HS-27A (cell line): ENCODE results near the gene AICDA.
"Not testable (repeated sequence)": the region's sequence is repeated elsewhere in the genome, so short reads cannot be mapped to it uniquely, and the experiment has no call there.

Experiments used
- DNase-seq: peaks from one replicate; pipeline ENCODE4 v3.0.0-alpha.2; 2012; ENCODE audit warnings: low read depth, missing footprints

AICDA gene

DNA sequence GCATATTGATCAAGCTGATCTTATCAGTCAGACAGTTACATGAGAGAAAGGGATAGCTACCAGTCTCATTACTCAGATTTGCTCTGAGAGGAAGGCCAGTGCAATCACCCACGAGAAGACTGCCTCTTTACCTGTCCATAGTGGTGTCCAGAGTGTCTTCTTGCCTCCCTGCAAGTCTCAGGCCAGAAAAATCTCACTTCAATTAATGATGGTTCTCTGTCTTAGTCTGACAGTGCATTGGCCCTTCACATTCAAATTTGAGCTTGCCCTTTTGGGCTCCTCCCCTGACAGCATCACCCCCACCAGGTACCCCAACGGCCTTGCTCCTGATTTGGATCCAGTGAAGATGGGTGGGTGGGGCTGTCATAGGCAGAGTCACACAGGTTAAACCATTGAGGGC, at the start of gene AICDA:
Gene AICDA, minus strand, starts transcription at position 231 of the 400 bp plus-strand sequence. Its CDS starts 92 bp downstream, at position 139.
- no peak for DNase-seq

DNA sequence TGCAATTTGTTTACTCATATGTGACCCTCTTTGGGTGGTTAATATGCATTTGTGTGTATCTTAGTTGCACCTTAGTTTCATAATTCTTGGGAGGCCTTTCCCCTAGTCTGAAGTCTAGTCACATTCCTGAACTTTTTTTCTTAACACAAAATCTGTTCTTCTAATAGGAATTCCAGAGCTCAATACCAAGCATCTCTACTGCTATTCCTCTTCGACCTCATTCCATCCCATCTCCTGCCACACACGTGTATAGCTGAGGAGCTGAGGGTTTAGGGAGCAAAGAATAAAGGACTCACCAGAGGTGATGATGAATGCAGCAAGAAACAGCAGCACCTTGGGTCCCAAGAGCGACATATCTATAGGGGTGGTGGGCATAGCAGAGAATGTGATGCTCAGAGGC, 49.1 kb upstream of the AICDA start:
- no peak for DNase-seq

DNA sequence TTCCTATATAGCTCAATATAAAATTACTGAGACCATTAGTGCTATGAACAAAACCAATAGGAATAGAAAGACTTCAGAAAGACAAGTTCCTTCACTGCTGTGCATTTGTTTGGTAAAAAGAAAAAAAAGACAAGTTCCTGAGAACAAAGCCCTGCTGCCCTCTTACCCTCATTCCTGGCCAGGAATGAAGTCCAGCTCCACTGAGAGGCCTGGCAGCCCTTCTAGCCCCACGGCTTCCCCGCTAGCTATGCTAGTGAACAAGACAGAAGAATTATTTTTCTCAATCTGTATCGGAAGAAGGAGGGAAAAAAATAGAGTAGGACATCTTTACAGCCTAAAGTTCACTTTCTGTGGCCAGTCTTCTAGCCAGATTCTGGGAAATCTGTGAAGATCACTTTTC, 48.4 kb upstream of the AICDA start:
- no peak for DNase-seq

DNA sequence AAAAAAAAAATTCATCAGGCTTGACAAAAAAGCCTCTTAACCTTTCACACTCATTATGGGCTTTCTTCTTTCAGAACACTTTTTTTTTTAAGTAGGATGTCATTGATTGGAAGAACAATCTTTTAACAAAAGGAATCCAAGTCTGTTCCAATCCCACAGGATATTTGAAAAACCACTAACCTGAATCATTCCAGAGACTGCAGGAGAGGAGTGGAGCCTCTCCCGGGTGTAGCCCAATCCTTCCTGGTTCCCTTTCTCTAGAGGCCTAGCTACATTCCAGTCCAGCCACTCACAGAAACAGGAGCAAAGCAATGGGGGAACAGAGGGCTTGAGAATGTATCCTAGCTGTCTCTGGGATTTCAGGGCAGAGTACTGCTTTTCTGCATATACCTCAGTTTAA, 45.7 kb upstream of the AICDA start:
- DNase-seq: peak; percentile 72

DNA sequence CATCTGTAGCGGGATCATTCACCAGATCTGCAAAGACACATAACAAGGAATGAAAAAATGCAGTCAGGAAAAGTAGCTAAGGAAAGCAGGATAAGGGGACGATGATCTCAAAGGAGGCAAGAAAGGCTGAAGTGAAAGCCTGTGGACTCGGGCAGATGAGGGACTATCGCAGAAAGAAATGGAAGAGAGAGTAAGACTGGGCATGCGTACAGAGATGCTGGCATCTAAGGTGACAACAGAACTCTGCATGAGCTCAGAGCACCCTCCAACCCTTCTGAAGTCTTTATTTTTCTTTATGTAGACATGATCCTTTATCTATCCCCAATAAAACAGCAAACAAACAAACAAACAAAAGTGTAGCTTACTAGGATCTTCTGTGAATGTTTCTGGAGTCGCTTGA, 42.8 kb upstream of the AICDA start:
- no peak for DNase-seq

DNA sequence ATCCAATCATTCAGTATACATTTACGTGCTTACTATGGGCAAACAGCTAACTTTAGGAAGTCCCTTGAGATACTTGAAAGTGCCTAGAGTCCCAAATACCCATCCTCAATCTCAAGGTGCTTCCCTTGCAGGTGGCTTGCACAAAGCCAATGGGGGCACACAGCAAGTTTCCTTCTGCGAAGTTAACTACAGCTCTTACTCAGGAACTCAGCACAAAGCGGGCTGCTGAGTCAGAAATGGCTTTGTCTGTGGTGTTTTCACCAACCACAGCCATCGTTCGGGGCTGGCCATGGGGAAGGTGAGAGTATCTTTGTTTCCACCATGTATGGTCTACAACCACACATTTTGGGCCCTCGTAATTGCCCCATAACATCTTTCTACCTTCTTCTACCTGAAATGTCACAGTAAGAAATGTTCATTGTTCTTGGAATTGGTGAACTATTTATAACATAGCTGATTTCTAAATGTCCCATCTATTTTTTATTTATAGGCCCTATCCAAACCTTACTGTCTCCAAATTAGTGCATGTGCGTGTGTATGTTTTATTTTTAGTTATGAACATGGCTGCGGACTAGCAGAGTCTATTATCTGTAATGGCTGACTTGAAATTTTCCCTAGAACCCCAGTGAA, 36.0 kb upstream of the AICDA start:
- no peak for DNase-seq

DNA sequence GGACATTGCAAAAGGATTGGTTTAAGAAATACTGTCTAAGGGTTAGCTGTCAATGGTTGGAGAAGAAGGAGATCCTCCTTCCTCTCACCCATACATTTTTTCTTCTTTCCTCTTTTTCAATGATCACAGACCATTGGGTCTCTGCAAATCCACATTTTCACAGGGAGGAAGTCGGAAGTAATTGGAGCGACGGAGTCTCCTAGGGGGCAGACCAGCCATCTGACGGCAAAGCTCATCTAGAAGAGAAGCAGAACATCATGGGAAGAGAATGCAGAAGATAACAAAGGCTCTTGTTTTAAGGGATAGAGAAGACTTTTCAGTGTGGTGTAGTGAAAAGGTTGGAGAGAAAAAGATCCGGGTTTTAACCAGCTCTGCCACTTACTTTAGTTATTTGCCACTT, 35.3 kb upstream of the AICDA start:
- DNase-seq: no peak

DNA sequence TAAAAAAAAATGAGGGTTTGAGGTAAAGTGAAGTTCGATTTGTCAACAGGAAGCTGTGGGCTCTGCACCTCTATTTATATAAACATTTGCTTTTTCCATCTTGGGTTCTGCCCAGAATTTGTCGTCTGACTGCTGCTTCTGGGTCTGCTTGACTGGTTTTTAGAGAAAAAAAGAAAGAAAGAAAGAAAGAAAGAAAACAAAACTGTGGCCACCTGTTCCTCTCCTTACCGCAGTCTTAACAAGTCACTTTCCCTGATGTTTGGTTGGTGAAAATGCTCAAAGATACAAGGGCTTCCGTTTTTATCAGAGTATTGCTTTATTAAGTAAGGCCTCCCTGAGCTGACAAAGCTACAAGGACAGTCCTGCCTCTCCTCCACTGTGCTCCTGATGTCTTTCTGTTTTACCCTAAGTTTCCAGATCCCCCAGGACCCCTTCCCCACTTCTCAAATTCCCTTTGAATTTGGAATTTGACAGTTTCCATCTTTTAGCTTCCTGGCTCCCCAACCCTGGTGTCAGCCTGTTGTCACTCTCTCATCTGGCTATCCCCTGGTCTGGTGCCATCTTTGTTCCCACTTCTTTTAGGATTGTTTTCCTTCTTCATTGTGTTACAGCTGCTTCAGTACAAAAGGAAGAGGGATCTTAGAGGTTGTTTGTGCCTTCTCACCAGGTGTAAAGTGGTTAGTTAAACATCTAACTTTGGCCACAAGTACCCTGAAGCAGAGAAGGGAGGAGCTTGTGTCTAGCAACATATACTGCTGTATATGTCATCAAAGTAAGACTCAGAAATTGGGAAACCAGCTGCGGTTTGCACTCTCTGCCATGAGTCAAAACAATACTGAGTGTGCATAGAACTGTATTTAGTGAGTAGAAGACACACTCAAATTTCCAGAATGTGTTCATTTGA, 31.9 kb upstream of the AICDA start:
- no peak for DNase-seq

DNA sequence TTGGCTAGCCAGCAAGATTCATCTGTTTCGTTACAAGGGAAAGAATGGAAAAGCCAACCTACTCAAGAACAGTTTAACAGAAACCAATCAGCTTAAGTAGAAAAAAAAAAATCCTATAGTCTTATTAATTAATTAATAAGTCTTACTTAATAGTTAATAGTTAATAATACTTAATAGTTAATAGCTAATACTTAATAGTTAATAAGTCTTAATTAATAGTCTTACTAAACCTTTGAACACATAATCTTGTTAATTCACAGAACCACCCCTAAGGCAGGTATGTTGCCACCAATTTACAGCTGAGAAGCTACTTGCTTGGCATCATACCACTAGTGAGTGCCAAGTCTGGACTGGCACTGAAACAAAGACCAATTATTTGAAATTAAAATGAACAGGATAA, 30.1 kb upstream of the AICDA start:
- no peak for DNase-seq

DNA sequence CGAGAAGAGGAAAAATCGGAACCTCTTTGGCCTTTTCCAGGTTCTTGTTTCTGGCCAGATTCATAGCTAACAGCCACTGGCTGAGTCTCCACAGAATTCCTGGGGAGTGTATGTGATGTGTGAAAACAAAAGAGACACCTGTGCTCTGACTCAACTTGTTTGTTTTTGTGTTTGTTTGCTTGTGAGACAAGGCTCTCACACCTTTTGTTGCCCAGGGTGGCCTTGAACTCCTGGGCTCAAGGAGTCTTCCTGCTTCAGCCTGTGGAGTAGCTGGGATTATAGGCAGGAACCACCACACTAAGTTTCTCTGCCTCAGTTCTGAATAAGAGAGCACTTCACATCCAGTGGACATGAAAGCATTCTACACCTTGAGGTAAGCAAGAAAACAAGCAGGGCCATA, 27.3 kb upstream of the AICDA start:
- DNase-seq: no peak

DNA sequence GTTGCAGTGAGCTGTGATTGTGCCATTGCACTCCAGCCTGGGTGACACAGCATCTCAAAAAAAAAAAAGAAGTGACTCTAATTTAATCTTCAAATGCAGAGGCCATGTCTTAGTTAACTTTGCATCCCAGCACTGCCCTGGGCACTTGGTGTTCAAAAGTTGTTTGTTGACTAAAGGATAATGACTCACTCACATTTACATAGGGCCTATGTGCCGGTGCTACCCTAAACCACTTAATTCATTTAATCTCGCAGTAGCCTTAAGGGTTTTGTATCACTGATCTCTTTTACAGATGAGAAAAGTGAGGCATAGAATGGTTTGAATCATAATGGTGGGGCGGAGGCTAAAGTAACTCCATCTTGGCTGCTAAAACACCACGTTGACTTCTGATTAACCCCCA, 26.3 kb upstream of the AICDA start:
- no peak for DNase-seq

DNA sequence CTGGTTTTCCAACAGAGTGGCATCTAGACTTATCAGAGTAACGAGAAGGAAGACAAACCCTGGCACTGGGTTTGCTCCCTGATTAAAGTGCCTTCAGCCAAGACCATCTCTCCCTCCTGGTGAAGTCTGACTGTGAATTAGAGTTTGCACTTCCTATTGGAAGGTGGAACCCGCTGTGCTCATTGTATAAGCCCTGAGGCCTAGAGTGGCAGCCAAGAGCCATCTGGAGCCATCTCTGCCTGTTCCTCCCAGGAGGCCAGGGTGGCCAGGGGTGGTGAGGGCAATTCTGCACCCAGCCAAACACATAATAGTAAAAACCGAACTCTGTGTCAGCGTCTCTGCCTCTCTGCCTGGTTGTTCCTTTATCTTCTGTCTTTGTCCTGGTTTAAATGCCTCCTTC, 25.0 kb upstream of the AICDA start:
- DNase-seq: no peak

DNA sequence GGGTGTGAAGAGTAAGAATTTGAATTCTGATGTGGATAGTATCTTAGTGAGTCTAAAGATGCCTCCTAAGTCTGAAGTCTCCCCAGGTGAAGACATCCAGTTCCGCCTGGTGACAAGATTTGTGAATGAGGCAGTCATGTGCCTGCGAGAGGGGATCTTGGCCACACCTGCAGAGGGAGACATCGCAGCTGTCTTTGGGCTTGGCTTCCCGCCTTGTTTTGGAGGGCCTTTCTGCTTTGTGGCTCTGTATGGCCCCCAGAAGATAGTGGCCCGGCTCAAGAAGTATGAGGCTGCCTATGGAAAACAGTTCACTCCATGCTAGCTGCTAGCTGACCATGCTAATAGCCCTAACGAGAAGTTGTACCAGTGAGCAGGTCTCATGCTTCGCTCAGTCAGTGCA, 24.6 kb upstream of the AICDA start:
- DNase-seq: no peak

DNA sequence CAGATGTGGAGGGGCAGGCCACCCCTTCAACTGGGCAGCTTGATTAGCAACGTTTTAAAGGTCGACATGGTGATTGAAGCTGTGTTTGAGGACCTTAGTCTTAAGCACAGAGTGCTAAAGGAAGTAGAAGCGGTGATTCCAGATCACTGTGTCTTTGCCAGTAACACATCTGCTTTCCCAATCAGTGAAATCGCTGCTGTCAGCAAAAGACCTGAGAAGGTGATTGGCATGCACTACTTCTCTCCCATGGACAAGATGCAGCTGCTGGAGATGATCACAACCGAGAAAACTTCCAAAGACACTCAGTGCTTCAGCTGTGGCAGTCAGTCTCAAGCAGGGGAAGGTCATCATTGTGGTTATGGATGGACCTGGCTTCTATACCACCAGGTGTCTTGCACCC, 23.9 kb upstream of the AICDA start:
- DNase-seq: no peak

DNA sequence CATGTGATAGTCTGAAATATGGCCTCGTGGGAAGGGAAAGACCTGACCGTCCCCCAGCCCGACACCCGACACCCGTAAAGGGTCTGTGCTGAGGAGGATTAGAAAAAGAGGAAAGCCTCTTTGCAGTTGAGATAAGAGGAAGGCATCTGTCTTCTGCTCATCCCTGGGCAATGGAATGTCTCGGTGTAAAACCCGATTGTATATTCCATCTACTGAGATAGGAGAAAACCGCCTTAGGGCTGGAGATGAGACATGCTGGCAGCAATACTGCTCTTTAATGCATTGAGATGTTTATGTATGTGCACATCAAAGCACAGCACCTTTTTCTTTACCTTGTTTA, 23.3 kb upstream of the AICDA start:
- DNase-seq: not testable (repeated sequence)

DNA sequence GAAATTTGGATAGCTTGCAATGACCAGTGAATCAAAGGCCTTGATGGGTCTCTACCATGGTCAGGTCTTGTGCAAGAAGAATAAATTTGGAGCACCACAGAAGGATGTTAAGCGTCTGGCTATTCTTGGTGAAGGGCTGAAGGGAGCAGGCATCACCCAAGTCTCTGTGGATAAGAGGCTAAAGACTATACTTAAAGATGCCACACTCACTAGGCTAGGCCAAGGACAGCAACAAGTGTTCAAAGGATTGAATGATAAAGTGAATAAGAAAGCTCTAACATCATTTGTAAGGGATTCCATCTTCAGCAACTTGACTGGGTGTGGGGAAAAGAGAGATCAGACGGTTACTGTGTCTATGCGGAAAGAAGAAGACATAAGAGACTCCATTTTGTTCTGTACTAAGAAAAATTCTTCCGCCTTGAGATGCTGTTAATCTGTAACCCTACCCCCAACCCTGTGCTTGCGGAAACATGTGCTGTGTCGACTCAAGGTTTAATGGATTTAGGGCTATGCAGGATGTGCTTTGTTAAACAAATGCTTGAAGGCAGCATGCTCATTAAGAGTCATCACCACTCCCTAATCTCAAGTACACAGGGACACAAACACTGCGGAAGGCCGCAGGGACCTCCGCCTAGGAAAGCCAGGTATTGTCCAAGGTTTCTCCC, 22.8 kb upstream of the AICDA start:
- DNase-seq: not testable (repeated sequence)

DNA sequence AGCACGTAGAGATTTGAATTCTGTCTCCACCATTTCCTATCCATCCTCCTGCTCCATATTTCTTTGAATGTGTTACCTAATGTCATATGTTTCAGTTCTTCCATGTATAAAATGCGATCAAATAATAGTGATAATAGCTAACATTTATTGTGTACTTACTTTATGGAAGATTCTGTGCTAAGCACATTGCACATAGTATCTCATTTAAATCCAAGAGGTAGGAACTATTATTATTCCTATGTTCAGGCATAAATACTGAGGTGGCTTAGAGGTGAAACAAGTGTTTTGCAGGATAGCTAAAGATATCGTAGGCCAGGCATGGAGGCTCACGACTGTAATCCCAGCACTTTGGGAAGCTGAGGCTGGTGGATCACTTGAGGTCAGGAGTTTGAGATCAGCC, 17.5 kb upstream of the AICDA start:
- no peak for DNase-seq

DNA sequence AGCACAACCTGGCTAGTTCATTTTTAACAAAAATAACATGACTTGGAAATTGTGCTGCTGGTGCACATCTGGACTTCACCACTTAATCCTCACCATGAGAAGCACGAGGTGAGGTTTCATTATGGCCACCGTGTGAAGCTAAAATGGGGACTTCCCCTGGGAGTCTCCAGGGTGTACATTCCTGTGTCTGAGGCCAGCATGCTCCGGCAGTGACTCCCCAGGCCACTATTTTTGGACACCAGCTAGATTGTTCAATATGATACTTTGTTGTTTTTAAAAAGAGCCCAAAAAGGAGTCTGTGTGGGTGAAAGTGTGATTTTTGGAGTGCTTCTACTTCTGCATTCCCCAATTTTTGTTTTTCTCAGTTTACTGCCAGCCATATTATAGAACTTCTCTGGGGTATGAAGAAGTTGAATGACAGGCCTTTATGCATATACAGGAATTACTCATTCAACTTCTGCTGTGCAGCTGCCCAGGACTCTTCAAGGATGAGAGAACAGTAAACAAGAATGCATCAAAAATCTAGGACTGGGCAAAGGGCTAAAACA, 16.9 kb upstream of the AICDA start:
- DNase-seq: peak; percentile 53

DNA sequence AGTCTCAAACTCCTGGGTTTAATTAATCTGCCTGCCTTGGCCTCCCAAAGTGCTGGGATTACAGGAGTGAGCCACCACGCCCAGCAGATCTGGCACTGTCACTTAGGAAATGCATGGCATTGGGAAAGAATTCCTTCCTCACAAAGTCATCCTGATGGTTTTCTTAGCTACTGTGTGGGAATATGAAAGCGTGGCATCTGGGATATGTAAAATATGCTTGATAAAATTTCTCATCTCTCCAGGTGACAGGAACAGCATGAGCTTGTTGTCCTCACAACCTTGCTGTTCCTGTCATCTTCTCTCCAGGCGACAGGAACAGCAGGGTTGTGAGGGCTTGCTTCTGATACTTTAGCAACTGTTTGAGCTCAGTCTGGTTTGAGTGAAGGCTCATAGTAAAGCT, 16.1 kb upstream of the AICDA start:
- no peak for DNase-seq

DNA sequence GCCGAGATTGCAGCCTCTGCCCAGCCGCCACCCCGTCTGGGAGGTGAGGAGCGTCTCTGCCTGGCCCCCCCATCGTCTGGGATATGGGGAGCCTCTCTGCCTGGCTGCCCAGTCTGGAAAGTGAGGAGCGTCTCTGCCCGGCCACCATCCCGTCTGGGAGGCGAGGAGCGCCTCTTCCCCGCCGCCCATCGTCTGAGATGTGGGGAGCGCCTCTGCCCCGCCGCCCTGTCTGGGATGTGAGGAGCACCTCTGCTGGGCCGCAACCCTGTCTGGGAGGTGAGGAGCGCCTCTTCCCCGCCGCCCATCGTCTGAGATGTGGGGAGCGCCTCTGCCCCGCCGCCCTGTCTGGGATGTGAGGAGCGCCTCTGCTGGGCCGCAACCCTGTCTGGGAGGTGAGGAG, 12.1 kb upstream of the AICDA start:
- not testable (repeated sequence) for DNase-seq

DNA sequence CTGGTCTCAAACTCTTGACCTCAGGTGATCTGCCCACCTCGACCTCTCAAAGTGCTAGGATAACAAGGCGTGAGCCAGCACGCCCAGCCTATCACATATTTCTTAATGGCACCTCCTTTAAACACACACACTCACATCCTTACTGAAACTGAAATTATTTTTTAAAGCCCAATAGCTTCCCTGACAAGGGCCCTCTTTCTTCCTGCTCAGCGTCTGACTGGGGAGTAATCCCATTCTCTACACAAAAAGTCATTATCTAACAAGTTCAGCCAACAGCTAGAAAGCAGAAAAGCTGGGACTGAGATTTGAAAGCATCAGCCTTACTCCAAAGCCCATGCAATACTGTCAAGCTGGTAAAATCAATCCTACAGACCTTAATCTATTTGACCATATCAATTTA, 10.0 kb upstream of the AICDA start:
- DNase-seq: no peak

DNA sequence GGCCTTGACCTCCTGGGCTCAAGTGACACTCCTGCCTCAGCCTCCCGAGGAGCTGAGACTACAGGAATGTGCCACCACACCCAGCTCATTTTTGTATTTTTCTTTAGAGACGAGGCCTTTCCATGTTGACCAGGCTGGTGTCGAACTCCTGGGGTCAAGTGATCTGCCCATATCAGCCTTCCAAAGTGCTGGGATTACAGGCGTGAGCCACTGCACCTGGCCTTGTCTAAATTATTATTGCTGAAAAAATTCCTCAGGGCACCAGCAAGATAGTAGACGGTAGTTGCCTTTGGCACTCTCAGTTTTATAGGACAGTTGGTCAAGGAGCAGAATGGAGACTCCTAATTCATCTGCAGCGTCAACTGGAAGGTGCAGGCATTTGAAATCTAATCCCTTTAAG, 2.5 kb upstream of the AICDA start:
- DNase-seq: no peak

DNA sequence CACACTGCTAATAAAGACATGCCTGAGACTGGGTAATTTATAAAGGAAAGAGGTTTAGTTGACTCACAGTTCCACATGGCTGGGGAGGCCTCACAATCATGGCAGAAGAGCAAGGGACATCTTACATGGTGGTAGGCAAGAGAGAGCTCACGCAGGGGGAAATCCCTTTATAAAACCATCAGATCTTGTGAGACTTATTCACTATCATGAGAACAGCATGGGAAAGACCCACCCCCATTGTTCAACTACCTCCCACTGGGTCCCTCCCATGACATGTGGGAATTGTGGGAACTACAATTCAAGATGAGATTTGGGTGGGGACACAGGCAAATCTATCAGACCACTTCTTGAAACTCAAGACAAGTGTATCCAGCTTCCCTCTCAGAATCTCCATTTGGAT, 1.2 kb upstream of the AICDA start:
- not testable (repeated sequence) for DNase-seq
